ENCODE data around the gene SLC10A7. TPM values are rescaled to one million over a fixed set of nuclear protein-coding genes. Genes with fewer than 3 reads are reported as not detected.

SLC10A7 gene
- total and polyA plus RNA-seq, 2 donors (not counting 1 experiment from before 2014, with no cell fraction given), result 5.7 to 18.3 TPM

- H2AFZ ChIP-seq (ENCODE audit: insufficient read depth, low read depth, low read length, poor library complexity, severe bottlenecking), result no peak overlapping the region
- no peaks in the 10 kb centered on the region for H3K9me3 ChIP-seq (ENCODE audit: control extremely low read depth in 1 of 3, control insufficient read depth in 2 of 3, insufficient read depth in 1 of 3, low read length in 2 of 3)
- Mint-ChIP-seq H3K9me3 (ENCODE audit: insufficient read depth) (no peaks in the 10 kb centered on the region), H3K4me3 (no peak overlapping the region), H3K27me3 (no peaks in the 10 kb centered on the region), H3K27ac (no peak overlapping the region), H3K4me1 (no peaks in the 10 kb centered on the region)
- H4K20me1 ChIP-seq (ENCODE audit: control insufficient read depth, insufficient read depth, low read length, poor library complexity, severe bottlenecking), result no peaks in the 10 kb centered on the region
- H3K9ac ChIP-seq (ENCODE audit: low read length), result no peak overlapping the region
- H3K27ac ChIP-seq (ENCODE audit: low read length in 2 of 2), result no peak overlapping the region
- TF ChIP-seq EZH2 (IDR thresholded peaks at IDR 0.05; ENCODE audit: borderline replicate concordance, insufficient read depth, low read depth, low read length, poor library complexity, severe bottlenecking) (no peak), CTCF (IDR thresholded peaks at IDR 0.05) (no peak)
- CTCF ChIA-PET, result no interaction called here
- no peaks in the 10 kb centered on the region for H3K27me3 ChIP-seq (replicated peaks in 1 of 4; ENCODE audit: control extremely low read depth in 1 of 4, control insufficient read depth in 3 of 4, insufficient read depth in 4 of 4, low read length in 3 of 4)
- no peaks in the 10 kb centered on the region for H3K79me2 ChIP-seq (ENCODE audit: control insufficient read depth, insufficient read depth, low read length)
- H3K36me3 ChIP-seq (replicated peaks in 1 of 2; ENCODE audit: control extremely low read depth in 1 of 2, control insufficient read depth in 1 of 2, extremely low read depth in 1 of 2, insufficient read depth in 2 of 2, low read length in 1 of 2), result peaks cover 0 to 8% of the 10 kb centered on the region in 2 experiments
- H3K4me1 ChIP-seq (ENCODE audit: control insufficient read depth in 2 of 2, insufficient read depth in 2 of 2, low read length in 2 of 2), result no peaks in the 10 kb centered on the region
- POLR2A ChIA-PET, result no interaction called here
- intact Hi-C loops (cut with micrococcal nuclease), result no loop called here
- H3K4me2 ChIP-seq (replicated peaks; ENCODE audit: low read depth, low read length, poor library complexity, severe bottlenecking), result no peak overlapping the region
- DNase-seq, result no peak
- 85% methylated on average over 4 of the region's 4 CpGs for WGBS (ENCODE audit: insufficient coverage)
- no peak overlapping the region for H3K4me3 ChIP-seq (ENCODE audit: control extremely low read depth in 1 of 5, extremely low read depth in 1 of 5, insufficient read depth in 1 of 5, low read depth in 2 of 5, low read length in 4 of 5)
- no peak for ATAC-seq (ENCODE audit: low read depth)
Measured at GRCh38 chr4:146288193-146288592, 233.5 kb downstream of the SLC10A7 start.

- H3K27me3 Mint-ChIP-seq, result no peaks in the 10 kb centered on the region
- no peaks in the 10 kb centered on the region for H3K4me1 ChIP-seq (ENCODE audit: control insufficient read depth in 2 of 2, insufficient read depth in 2 of 2, low read length in 2 of 2)
Measured at GRCh38 chr4:146285037-146285436, 236.7 kb downstream of the SLC10A7 start.

More at GRCh38 chr4:146285037-146285436, 236.7 kb downstream of the SLC10A7 start:
- TF ChIP-seq CTCF (IDR thresholded peaks at IDR 0.05), result no peak
- TF ChIP-seq EZH2 (IDR thresholded peaks at IDR 0.05; ENCODE audit: borderline replicate concordance, insufficient read depth, low read depth, low read length, poor library complexity, severe bottlenecking), result no peak
- Histone ChIP-seq H3K27ac (ENCODE audit: low read length in 2 of 2) (no peak overlapping the region), H3K9me3 (ENCODE audit: control extremely low read depth in 1 of 3, control insufficient read depth in 2 of 3, insufficient read depth in 1 of 3, low read length in 2 of 3) (no peaks in the 10 kb centered on the region), H3K4me2 (replicated peaks; ENCODE audit: low read depth, low read length, poor library complexity, severe bottlenecking) (no peak overlapping the region), H3K9ac (ENCODE audit: low read length) (no peak overlapping the region), H2AFZ (ENCODE audit: insufficient read depth, low read depth, low read length, poor library complexity, severe bottlenecking) (no peak overlapping the region), H3K36me3 (replicated peaks in 1 of 2; ENCODE audit: control extremely low read depth in 1 of 2, control insufficient read depth in 1 of 2, extremely low read depth in 1 of 2, insufficient read depth in 2 of 2, low read length in 1 of 2) (peaks cover 0 to 11% of the 10 kb centered on the region in 2 experiments), H3K79me2 (ENCODE audit: control insufficient read depth, insufficient read depth, low read length) (no peaks in the 10 kb centered on the region), H3K4me3 (ENCODE audit: control extremely low read depth in 1 of 5, extremely low read depth in 1 of 5, insufficient read depth in 1 of 5, low read depth in 2 of 5, low read length in 4 of 5) (no peak overlapping the region), H3K27me3 (replicated peaks in 1 of 4; ENCODE audit: control extremely low read depth in 1 of 4, control insufficient read depth in 3 of 4, insufficient read depth in 4 of 4, low read length in 3 of 4) (no peaks in the 10 kb centered on the region), H4K20me1 (ENCODE audit: control insufficient read depth, insufficient read depth, low read length, poor library complexity, severe bottlenecking) (no peaks in the 10 kb centered on the region)
- ATAC-seq (ENCODE audit: low read depth) (no peak), DNase-seq (no peak)
- ChIA-PET POLR2A (interaction anchor here (0.6 kb wide), 1 partner anchor 395 kb away, joined by 8 read pairs; no protein-coding TSS in a partner anchor), CTCF (no interaction called here)
- Mint-ChIP-seq H3K27ac (no peak overlapping the region), H3K4me1 (no peaks in the 10 kb centered on the region), H3K4me3 (no peak overlapping the region), H3K9me3 (ENCODE audit: insufficient read depth) (no peaks in the 10 kb centered on the region)
- intact Hi-C loops (cut with micrococcal nuclease), result no loop called here

All from B cell (primary cell).